Stimulated activated CD4-positive, alpha-beta T cell treated with anti-CD3 and anti-CD28 coated beads, Interleukin-1b, Interleukin-23, amount 100 ng/mL, for 1 hour (primary cell): ENCODE data around the gene NOC2L.
A peak's percentile ranks its signal among the peaks of the same experiment; 100 is the strongest.

Experiments used
- DNase-seq, 2 donors: peaks; one replicate each; pipeline ENCODE4 v3.0.0-alpha.2; 2020; ENCODE audit warnings: low read depth in 2 of 2

Gene NOC2L

GRCh38 chr1:974687-975328 lies 15.8 kb upstream of the NOC2L start:
- DNase-seq, result no peak

GRCh38 chr1:974293-974640 lies 15.2 kb upstream of the NOC2L start:
- no peak for DNase-seq

GRCh38 chr1:973459-974292 lies 14.6 kb upstream of the NOC2L start:
- no peak for DNase-seq

- no peak for DNase-seq
Measured at GRCh38 chr1:972726-973458, 13.8 kb upstream of the NOC2L start.

- no peak for DNase-seq
Measured at GRCh38 chr1:971751-972506, 12.9 kb upstream of the NOC2L start.

GRCh38 chr1:970973-971730 lies 12.1 kb upstream of the NOC2L start:
- no peak for DNase-seq

- DNase-seq, result no peak
Measured at GRCh38 chr1:970242-970972, 11.4 kb upstream of the NOC2L start.

- no peak for DNase-seq
Measured at GRCh38 chr1:969260-969855, 10.3 kb upstream of the NOC2L start.

GRCh38 chr1:967466-968343 lies 8.6 kb upstream of the NOC2L start:
- DNase-seq, result no peak

GRCh38 chr1:966704-967300 lies 7.7 kb upstream of the NOC2L start:
- peak; percentile 52 to 76 for DNase-seq

- no peak for DNase-seq
Measured at GRCh38 chr1:966135-966703, 7.2 kb upstream of the NOC2L start, which contains the start of gene PLEKHN1. Gene PLEKHN1 (plus strand): TSS chr1:966482. CDS start chr1:966532, 50 bp downstream.

GRCh38 chr1:965526-966134 lies 6.6 kb upstream of the NOC2L start:
- DNase-seq, result no peak

- DNase-seq, result no peak
Measured at GRCh38 chr1:964691-965525, 5.9 kb upstream of the NOC2L start.

GRCh38 chr1:963746-964525 lies 4.9 kb upstream of the NOC2L start:
- DNase-seq, result no peak

- no peak for DNase-seq
Measured at GRCh38 chr1:963301-963651, 4.2 kb upstream of the NOC2L start.
